Stimulated activated CD8-positive, alpha-beta memory T cell treated with anti-CD3 and anti-CD28 coated beads, Interleukin-4, amount 100 ng/mL, for 4 hours (primary cell): Measurements from ENCODE around the gene IGF2BP2.
"Not testable (repeated sequence)": the region's sequence is repeated elsewhere in the genome, so short reads cannot be mapped to it uniquely, and the experiment has no call there.

ENCODE experiments used
- DNase-seq, 2 donors: peaks; one replicate each; pipeline ENCODE4 v3.0.0-alpha.2; 2020; ENCODE audit warnings: low read depth in 2 of 2, low spot score in 1 of 2

IGF2BP2 gene

GRCh38 chr3:185647134-185647879 is 177.5 kb downstream of the IGF2BP2 start:
- DNase-seq: no peak

DNA sequence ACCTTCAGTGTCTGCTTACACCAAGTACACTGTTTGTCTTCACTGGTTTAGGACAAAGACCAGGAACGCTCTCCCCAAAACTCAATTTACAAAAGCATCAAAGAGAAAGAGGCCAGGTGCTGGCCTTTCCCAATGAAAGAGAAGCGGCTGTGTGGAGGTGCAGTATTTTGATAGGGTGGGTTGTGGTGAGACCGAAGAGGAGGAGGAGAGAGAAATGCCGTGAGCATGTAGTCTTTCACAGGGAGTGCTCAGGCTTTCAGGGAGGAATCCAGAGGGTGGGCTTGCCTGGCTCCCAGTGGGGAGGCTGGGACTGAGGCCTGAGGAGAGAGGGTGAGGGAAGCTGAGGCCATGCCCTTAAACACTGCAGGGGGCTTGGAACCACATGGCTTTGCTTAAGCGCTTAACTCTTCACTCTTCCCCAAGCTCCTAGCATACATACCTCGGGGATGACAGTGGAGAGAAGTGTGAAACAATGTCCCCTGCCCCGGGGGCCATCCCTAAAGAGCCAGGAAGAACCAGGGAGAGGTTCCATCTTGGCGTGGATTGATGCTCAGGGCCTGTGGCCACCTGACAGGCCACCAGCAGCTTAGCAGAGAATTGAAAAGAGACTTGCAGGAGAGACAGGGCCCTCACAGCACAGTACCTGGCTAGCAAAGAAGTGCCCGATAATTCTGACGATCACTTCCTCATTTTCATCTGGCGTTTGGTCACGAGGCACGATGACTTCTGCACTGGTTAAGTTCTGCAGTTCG is 178.3 kb downstream of the IGF2BP2 start:
- DNase-seq: no peak

DNA sequence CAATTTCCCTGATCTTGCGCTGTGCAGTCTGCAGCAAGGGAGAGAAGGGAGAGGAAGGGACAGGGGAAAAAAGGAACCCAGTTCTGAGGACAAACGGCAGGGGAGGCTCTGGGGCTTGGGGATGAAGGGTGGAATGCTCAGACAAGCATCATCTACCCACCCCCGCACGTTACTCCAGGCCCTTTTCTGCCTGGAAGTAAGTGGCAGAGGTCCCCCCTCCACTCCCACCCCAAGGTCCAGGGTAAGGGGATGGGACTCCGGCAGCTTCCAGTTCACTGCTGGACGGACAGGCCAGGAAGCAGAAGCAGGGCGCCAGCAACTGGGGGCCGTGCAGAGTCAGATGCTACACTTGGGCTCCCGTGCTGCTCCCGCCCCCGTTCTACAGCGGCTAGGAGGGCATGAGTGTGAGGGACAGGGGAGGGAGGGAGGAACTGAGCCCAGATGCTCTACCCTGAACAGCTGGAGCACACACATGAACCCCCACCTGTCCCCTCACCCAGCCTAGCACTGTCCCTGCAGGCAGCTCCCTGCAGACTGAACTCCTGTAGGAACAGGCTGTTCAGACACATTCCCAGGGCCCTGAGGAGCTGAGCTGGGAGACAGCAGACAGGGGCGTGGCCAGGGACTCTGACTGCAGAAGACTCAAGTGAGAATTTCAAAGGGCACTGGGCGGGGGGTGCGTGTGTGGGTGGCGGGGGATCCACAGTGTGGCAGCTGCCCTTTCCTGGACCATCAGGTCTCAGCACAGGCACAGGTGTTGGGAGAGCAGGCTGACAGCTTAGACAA is 179.1 kb downstream of the IGF2BP2 start:
- no peak for DNase-seq

DNA sequence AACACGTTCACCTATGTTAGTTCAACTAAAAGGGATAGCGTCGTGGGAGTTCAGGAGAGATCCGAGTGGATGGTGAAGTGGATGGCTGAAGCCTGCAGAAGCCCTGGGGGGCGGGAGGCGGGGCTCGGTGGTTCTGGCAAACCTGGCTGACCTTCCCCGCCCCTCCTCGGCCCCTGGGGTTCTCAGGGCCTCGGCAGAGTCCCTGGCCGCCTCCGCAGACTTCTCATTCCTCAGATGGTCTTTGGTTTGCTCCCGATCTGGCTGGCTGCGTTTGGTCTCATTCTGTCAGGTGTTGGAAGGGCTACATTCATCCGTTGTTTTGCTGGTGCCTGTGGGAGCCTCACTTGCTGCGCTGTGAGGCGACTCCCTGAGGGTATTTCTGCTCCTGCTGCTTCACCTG is 179.7 kb downstream of the IGF2BP2 start:
- not testable (repeated sequence) for DNase-seq

- no peak for DNase-seq
Measured at GRCh38 chr3:185640308-185640707, 184.5 kb downstream of the IGF2BP2 start.

- DNase-seq: no peak
Measured at GRCh38 chr3:185639632-185640206, 185.1 kb downstream of the IGF2BP2 start.

DNA sequence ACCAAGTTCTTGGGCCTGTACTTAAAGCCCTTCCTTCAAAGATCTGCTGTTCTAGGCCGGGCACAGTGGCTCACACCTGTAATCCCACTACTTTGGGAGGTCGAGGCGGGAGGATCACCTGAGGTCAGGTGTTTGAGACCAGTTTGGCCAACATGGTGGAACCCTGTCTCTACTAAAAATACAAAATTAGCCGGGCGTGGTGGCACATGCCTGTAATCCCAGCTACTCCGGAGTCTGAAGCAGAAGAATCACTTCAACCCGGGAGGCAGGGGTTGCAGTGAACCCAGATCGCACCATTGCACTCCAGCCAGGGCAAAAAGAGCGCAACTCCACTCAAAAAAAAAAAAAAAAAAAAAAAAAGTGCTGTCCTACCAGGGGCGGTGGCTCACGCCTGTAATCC is 186.2 kb downstream of the IGF2BP2 start:
- DNase-seq: not testable (repeated sequence)

GRCh38 chr3:185637388-185637787 is 187.5 kb downstream of the IGF2BP2 start:
- DNase-seq: no peak

DNA sequence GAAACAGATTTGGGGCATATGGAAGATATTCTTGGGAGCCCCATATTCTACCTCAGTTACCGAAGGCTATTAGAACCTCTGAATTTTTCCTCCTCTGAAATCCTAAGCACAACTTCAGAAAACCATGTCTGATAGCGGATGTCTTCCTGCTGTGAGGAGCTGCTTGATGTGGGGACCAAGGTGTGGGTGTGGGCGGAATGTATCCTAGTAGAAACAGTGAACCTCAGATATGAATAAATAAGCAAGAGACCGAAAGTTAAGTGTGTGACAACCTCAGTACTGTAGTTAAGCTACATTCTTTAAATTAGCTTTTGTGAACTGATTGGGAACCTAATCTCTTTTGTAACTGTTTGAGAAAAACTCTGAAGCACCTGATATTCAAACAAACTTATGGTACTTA is 191.8 kb downstream of the IGF2BP2 start:
- DNase-seq: no peak

DNA sequence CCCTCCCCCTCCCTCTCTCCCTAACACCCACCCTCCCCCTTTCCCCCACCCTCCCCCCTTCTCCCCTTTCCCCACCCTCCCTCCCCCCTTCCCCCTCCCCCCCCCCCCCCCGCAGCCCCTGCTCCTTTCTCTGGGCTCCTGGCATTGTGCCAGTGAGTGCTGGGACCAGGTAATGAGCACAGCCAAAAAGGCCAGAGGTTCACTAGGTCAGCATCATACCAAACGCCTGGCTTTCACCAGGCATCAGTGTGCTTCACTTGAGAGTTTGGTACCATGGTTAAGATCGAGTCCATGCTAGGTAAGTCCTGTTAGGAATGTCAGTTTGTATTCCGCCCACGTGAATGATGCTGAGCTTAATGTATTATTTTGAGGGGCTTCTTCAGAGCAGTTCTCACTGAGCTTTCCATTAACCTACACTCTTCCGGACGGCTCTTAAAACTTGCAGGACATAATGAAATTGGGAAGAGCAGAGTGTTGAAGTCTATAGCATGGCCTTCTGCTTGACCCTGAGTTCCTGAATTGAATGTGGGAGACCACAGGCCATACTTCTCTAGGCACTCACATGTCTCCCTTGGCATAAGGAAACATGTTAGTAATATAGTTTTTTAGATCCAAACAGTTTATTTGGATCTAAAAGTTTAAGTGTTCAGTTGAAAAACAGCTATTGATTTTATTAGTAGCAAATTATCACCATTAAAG is 193.2 kb downstream of the IGF2BP2 start:
- no peak for DNase-seq

DNA sequence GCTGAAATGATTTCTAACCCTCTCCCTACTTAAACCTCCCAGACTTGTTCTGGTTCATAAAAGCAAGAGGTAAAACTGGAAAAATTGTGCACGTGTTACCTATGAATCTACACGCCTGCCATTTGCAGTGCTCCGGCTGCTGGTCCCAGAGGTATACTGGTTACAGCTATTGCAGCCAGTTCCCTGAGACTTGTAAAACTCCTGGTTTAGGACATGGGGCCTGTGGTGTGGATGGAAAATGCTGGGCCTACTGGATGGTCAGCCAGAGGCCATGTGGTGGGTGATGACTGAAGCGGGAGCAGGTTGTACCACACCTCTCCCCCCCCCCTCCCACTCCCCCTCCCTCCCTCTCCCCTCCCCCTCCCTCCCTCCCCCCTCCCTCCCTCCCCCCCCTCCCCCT is 193.7 kb downstream of the IGF2BP2 start:
- no peak for DNase-seq

- DNase-seq: no peak
Measured at GRCh38 chr3:185630182-185630622, 194.6 kb downstream of the IGF2BP2 start.

DNA sequence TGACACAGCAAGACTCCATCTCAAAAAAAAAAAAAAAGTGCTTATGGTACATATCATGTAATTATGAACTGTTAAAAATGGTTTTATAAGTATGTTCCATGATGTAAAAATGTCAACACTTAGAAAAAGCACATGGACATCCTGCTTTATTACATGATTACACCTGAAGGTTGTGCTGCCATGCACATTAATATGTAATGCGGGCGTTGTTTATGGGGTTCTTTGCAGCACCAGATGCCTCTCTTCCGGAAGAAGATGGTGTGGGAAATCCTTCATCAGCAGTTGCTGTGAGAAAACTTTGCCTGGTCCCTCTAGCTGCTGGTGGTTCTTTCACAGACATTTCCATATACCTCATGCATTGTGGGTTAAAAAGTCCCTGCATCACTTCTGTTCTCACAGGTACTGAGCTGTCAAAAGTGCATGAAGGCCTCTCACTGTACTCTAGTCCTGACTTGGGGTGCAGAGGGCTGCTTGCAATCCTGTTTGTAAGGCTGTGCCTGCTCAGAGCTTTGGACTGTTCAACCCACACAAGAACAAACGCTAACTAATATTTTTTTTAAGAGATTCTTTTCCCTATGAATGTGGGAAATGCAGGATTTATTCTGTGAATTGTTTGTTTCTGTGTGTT is 195.2 kb downstream of the IGF2BP2 start:
- no peak for DNase-seq

DNA sequence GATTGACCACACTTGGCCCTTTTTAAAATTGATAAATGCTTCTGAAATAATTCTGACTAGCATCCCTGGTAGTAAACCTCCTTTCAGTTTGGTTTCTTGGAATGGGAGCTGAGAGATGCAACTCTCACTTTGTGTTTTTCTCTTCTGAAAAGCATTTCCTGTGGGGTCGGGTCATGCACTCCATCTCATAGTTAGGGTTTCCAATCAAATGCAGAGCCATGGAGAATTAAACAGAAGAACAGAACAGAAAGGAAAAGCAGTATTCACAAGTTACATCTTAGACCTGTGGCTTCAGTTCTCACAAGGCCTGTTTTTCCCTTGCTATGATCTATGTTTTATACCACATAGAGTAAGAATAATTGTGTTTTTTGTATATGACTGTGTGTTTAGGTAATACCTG is 199.1 kb downstream of the IGF2BP2 start:
- no peak for DNase-seq

- no peak for DNase-seq
Measured at GRCh38 chr3:185623939-185624665, 200.7 kb downstream of the IGF2BP2 start.

GRCh38 chr3:185613016-185613415 is 211.8 kb downstream of the IGF2BP2 start:
- DNase-seq: no peak

DNA sequence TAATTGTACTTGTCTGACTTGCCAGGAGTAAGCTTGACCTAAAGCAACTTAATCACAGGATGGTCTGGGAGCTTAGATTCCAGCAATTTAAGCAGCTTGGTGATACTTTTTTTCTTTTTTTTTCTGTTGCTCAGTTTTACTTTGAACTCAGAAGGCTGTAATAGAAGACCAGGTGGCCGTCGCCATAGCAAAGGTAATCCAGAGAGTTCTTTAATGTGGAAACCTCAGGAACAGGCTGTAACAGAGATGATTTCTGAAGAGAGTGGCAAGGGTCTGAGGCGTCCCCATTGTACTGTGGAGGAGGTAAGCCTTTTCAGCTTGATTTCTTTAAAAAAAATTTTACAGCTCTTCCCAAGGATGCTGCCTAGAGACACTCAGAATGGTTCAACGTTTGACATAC is 218.6 kb downstream of the IGF2BP2 start:
- no peak for DNase-seq

DNA sequence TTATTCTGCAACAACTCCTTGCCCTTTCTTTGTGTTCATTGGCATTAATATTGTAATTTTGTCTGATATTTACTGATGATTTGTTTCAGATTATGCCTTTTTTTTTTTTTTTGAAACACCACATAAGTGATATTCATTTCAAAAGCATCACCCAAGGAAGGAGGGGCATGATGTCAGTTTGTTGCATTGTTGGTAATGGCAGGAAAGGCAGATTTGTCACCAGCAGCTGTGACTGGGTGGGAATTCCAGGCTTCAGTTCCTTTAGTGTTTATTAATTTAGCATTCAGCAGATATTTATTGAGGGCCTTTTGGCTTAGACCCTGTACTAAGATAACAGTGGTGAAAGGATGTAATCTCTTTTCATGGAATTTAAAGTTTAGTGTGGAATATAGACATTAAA is 219.3 kb downstream of the IGF2BP2 start:
- DNase-seq: no peak

GRCh38 chr3:185595526-185595925 is 229.3 kb downstream of the IGF2BP2 start:
- no peak for DNase-seq

- DNase-seq: no peak
Measured at GRCh38 chr3:185594073-185594472, 230.8 kb downstream of the IGF2BP2 start.
